Duodenal mucosa (tissue), 2 donors: ENCODE measurements around the gene AP2A2.
"Not testable (repeated sequence)": the region's sequence is repeated elsewhere in the genome, so short reads cannot be mapped to it uniquely, and the experiment has no call there.

ENCODE experiments used
- H3K27ac ChIP-seq: one replicate; pipeline ENCODE4 v1.7.0; 2013; ENCODE audit warnings: low read depth, low read length
- H3K27me3 ChIP-seq, 2 donors: one replicate each; pipeline ENCODE4 v1.7.0; 2013; ENCODE audit warnings: low read length in 2 of 2, control low read depth in 1 of 2; ENCODE audit not compliant: insufficient read depth in 2 of 2, control insufficient read depth in 1 of 2
- H3K36me3 ChIP-seq, 2 donors: one replicate each; pipeline ENCODE4 v1.7.0; 2013; ENCODE audit warnings: low read length in 2 of 2, control low read depth in 1 of 2; ENCODE audit not compliant: insufficient read depth in 2 of 2, control insufficient read depth in 1 of 2
- H3K4me1 ChIP-seq, 2 donors: one replicate each; pipeline ENCODE4 v1.7.0; 2013; ENCODE audit warnings: low read length in 2 of 2, control low read depth in 1 of 2; ENCODE audit not compliant: insufficient read depth in 2 of 2, control insufficient read depth in 1 of 2
- H3K4me3 ChIP-seq, 2 donors: one replicate each; pipeline ENCODE4 v1.7.0; 2013; ENCODE audit warnings: low read length in 2 of 2, low read depth in 1 of 2
- H3K9ac ChIP-seq, 2 donors: one replicate each; pipeline ENCODE4 v1.7.0; 2013; ENCODE audit warnings: low read length in 2 of 2, low read depth in 1 of 2
- H3K9me3 ChIP-seq, 2 donors: one replicate each; pipeline ENCODE4 v1.7.0; 2013; ENCODE audit warnings: low read length in 2 of 2, control low read depth in 1 of 2; ENCODE audit not compliant: control insufficient read depth in 1 of 2

AP2A2 gene

GRCh38 chr11:971731-972365, 46.2 kb downstream of the AP2A2 start:
- H3K36me3 ChIP-seq = peaks cover 27 to 56% of the 10 kb centered on the region in 2 donors
- H3K4me1 ChIP-seq = no peaks in the 10 kb centered on the region
- H3K4me3 ChIP-seq = no peak overlapping the region
- no peaks in the 10 kb centered on the region for H3K9me3 ChIP-seq
- H3K27ac ChIP-seq = no peak overlapping the region
- H3K9ac ChIP-seq = no peak overlapping the region
- no peaks in the 10 kb centered on the region for H3K27me3 ChIP-seq

GRCh38 chr11:972523-973211, 47.0 kb downstream of the AP2A2 start:
- Histone ChIP-seq H3K27ac (no peak overlapping the region), H3K4me1 (no peaks in the 10 kb centered on the region), H3K9ac (no peak overlapping the region), H3K36me3 (peaks cover 32 to 64% of the 10 kb centered on the region in 2 donors), H3K27me3 (no peaks in the 10 kb centered on the region), H3K9me3 (no peaks in the 10 kb centered on the region), H3K4me3 (no peak overlapping the region)

GRCh38 chr11:973237-973636, 47.6 kb downstream of the AP2A2 start:
- Histone ChIP-seq H3K9ac (no peak overlapping the region), H3K36me3 (peaks cover 33 to 65% of the 10 kb centered on the region in 2 donors), H3K27me3 (no peaks in the 10 kb centered on the region), H3K9me3 (no peaks in the 10 kb centered on the region), H3K27ac (no peak overlapping the region), H3K4me1 (no peaks in the 10 kb centered on the region), H3K4me3 (no peak overlapping the region)

GRCh38 chr11:975376-975775, 49.7 kb downstream of the AP2A2 start:
- not testable (repeated sequence) for H3K9ac ChIP-seq, H3K4me1 ChIP-seq, H3K4me3 ChIP-seq, H3K9me3 ChIP-seq, H3K27ac ChIP-seq, H3K27me3 ChIP-seq
- H3K36me3 ChIP-seq = peaks cover 41 to 70% of the 10 kb centered on the region in 2 donors

GRCh38 chr11:975827-976226, 50.2 kb downstream of the AP2A2 start:
- Histone ChIP-seq H3K27me3 (no peaks in the 10 kb centered on the region), H3K27ac (no peak overlapping the region), H3K9ac (no peak overlapping the region), H3K4me1 (no peaks in the 10 kb centered on the region), H3K4me3 (no peak overlapping the region), H3K36me3 (peaks cover 42 to 69% of the 10 kb centered on the region in 2 donors), H3K9me3 (no peaks in the 10 kb centered on the region)

GRCh38 chr11:976431-977160, 50.9 kb downstream of the AP2A2 start:
- Histone ChIP-seq H3K9me3 (no peaks in the 10 kb centered on the region), H3K9ac (no peak overlapping the region), H3K27ac (no peak overlapping the region), H3K4me1 (no peaks in the 10 kb centered on the region), H3K36me3 (peaks cover 48 to 71% of the 10 kb centered on the region in 2 donors), H3K4me3 (no peak overlapping the region), H3K27me3 (no peaks in the 10 kb centered on the region)

GRCh38 chr11:977830-978720, 52.4 kb downstream of the AP2A2 start:
- no peak overlapping the region for H3K27ac ChIP-seq
- peaks cover 36 to 65% of the 10 kb centered on the region in 2 donors for H3K36me3 ChIP-seq
- no peak overlapping the region for H3K9ac ChIP-seq

GRCh38 chr11:978781-979180, 53.1 kb downstream of the AP2A2 start:
- H3K36me3 ChIP-seq = peaks cover 29 to 62% of the 10 kb centered on the region in 2 donors
- H3K27ac ChIP-seq = no peak overlapping the region
- H3K9me3 ChIP-seq = no peaks in the 10 kb centered on the region
- H3K4me3 ChIP-seq = no peak overlapping the region
- H3K9ac ChIP-seq = no peak overlapping the region
- H3K4me1 ChIP-seq = no peaks in the 10 kb centered on the region
- no peaks in the 10 kb centered on the region for H3K27me3 ChIP-seq

More at GRCh38 chr11:977830-978720, 52.4 kb downstream of the AP2A2 start:
- Histone ChIP-seq H3K27me3 (no peaks in the 10 kb centered on the region), H3K4me1 (no peaks in the 10 kb centered on the region), H3K4me3 (no peak overlapping the region), H3K9me3 (no peaks in the 10 kb centered on the region)

GRCh38 chr11:980438-981357, 55.0 kb downstream of the AP2A2 start:
- Histone ChIP-seq H3K9ac (no peak overlapping the region), H3K9me3 (no peaks in the 10 kb centered on the region), H3K36me3 (peaks cover 33 to 69% of the 10 kb centered on the region in 2 donors), H3K4me3 (no peak overlapping the region), H3K4me1 (no peaks in the 10 kb centered on the region), H3K27ac (no peak overlapping the region), H3K27me3 (no peaks in the 10 kb centered on the region)
